Endothelial cell of umbilical vein (primary cell): ENCODE results near the gene ATG10. TPM values are rescaled to one million over a fixed set of nuclear protein-coding genes. Genes with fewer than 3 reads are reported as not detected.
"Not testable (repeated sequence)": the region's sequence is repeated elsewhere in the genome, so short reads cannot be mapped to it uniquely, and the experiment has no call there.

Experiments
- BruUV-seq: library from RNA; stranded (reverse); fragments of 400-500 nt; replicated peaks from 2 replicates; lab custom pipeline; 2021; lab: Mats Ljungman, UMichigan
- CTCF ChIA-PET: fragments of 300-600, 350-600 bp; sonication (Branson Sonifier 250); formaldehyde crosslinking; loops from one replicate; lab custom pipeline; 2021; ENCODE audit warnings: antibody characterized with exemption, inconsistent platforms; lab: Charles Lee
- POLR2A ChIA-PET: fragments of 300-600, 350-600 bp; sonication (Branson Sonifier 250); formaldehyde crosslinking; loops from one replicate; lab custom pipeline; 2021; ENCODE audit warnings: antibody characterized with exemption, inconsistent platforms; lab: Charles Lee
- DNase-seq: peaks from one replicate; pipeline ENCODE4 v3.0.0-alpha.2; 2011; ENCODE audit warnings: low read depth, low spot score
- FAIRE-seq: peaks from 2 replicates; lab custom pipeline; 2011; peaks lifted over from hg19 to GRCh38; lab: Jason Lieb, UNC
- H2AFZ ChIP-seq: 2 replicates; pipeline ENCODE4 v1.6.0; 2012; ENCODE audit warnings: low read depth, low read length, control low read depth, inconsistent platforms
- H3K27ac ChIP-seq: 2 replicates; pipeline ENCODE4 v1.5.1; 2011; ENCODE audit warnings: low read depth, mild to moderate bottlenecking, control low read depth, low read length, moderate library complexity; ENCODE audit not compliant: insufficient read depth
- H3K27me3 ChIP-seq, 2 experiments: 2 replicates each; pipeline versions ENCODE4 v1.6.0 to v1.6.1; 2011; ENCODE audit warnings: low read length in 2 of 2, mixed read lengths in 1 of 2; ENCODE audit not compliant: control insufficient read depth in 2 of 2, insufficient read depth in 2 of 2
- H3K36me3 ChIP-seq, 2 experiments: 2 replicates in 1 of 2; 3 replicates in 1 of 2; pipeline ENCODE4 v1.5.1; 2011; ENCODE audit warnings: low read length in 2 of 2, mild to moderate bottlenecking in 1 of 2, moderate library complexity in 1 of 2; ENCODE audit not compliant: control insufficient read depth in 2 of 2, insufficient read depth in 2 of 2; ENCODE audit errors: extremely low read depth in 1 of 2
- H3K4me1 ChIP-seq: 3 replicates; pipeline ENCODE4 v1.5.1; 2011; ENCODE audit warnings: mild to moderate bottlenecking, low read length; ENCODE audit not compliant: control insufficient read depth, insufficient read depth; ENCODE audit errors: extremely low read depth
- H3K4me2 ChIP-seq: 2 replicates; pipeline ENCODE4 v1.6.1; 2011; ENCODE audit warnings: low read length, control low read depth, mixed read lengths; ENCODE audit not compliant: insufficient read depth
- H3K4me3 ChIP-seq, 3 experiments: fragments of 200-600 bp in 1 of 3; sonication (generic), shearing (Covaris generic) in 1 of 3; replicated peaks in 1 of 3; 2 replicates each; pipeline ENCODE4 v1.5.1; 2011 to 2016; ENCODE audit warnings: control low read depth in 3 of 3, low read length in 3 of 3, mild to moderate bottlenecking in 2 of 3, inconsistent platforms in 1 of 3, low read depth in 1 of 3, moderate library complexity in 1 of 3; ENCODE audit not compliant: insufficient read depth in 1 of 3
- H3K79me2 ChIP-seq: 2 replicates; pipeline ENCODE4 v1.6.0; 2012; ENCODE audit warnings: low read length, inconsistent platforms; ENCODE audit not compliant: control insufficient read depth, insufficient read depth
- H3K9ac ChIP-seq: replicated peaks from 2 replicates; pipeline ENCODE3; 2011; ENCODE audit warnings: low read length, control low read depth; ENCODE audit not compliant: insufficient read depth; ENCODE audit errors: extremely low read depth
- H3K9me1 ChIP-seq: replicated peaks from 3 replicates; pipeline ENCODE4 v1.6.0; 2011; ENCODE audit warnings: mild to moderate bottlenecking, low read length; ENCODE audit not compliant: control insufficient read depth, insufficient read depth; ENCODE audit errors: extremely low read depth
- H3K9me3 ChIP-seq: replicated peaks from 2 replicates; pipeline ENCODE4 v1.5.1; 2012; ENCODE audit warnings: low read length, inconsistent platforms; ENCODE audit not compliant: control insufficient read depth, insufficient read depth
- H4K20me1 ChIP-seq: replicated peaks from 2 replicates; pipeline ENCODE3; 2011; ENCODE audit warnings: mild to moderate bottlenecking, low read length; ENCODE audit not compliant: control insufficient read depth, insufficient read depth; ENCODE audit errors: extremely low read depth
- EZH2 ChIP-seq: IDR thresholded peaks from 2 replicates; pipeline ENCODE4 v1.6.1; 2012; ENCODE audit warnings: borderline replicate concordance, low read depth, mild to moderate bottlenecking, moderate library complexity, low read length, inconsistent platforms; ENCODE audit not compliant: severe bottlenecking
- FOS ChIP-seq: IDR thresholded peaks from 2 replicates; pipeline ENCODE4 v1.6.1; 2011; ENCODE audit warnings: mild to moderate bottlenecking, low read length, moderate library complexity, borderline replicate concordance; ENCODE audit not compliant: insufficient read depth
- GATA2 ChIP-seq: IDR thresholded peaks from 2 replicates; pipeline ENCODE4 v1.7.0; 2011; ENCODE audit warnings: low read depth, mild to moderate bottlenecking, moderate library complexity, mixed read lengths, low read length; ENCODE audit not compliant: insufficient read length, insufficient read depth
- JUN ChIP-seq: IDR thresholded peaks from 2 replicates; pipeline ENCODE4 v1.6.1; 2011; ENCODE audit warnings: borderline replicate concordance, low read depth; ENCODE audit not compliant: insufficient read length, insufficient read depth
- MYC ChIP-seq: IDR thresholded peaks from one replicate; pipeline ENCODE4 v1.6.1; 2011; ENCODE audit warnings: mild to moderate bottlenecking, low read depth, low read length
- POLR2A ChIP-seq: IDR thresholded peaks from 2 replicates; pipeline ENCODE4 v1.6.1; 2012; ENCODE audit warnings: low read depth, mild to moderate bottlenecking, control low read depth, low read length
- POLR2AphosphoS5 ChIP-seq: IDR thresholded peaks from 2 replicates; pipeline ENCODE4 v1.6.1; 2012; ENCODE audit warnings: low read depth, mild to moderate bottlenecking, control low read depth, low read length, moderate library complexity; ENCODE audit not compliant: insufficient read depth
- dilution Hi-C: fragments of 300-500 bp; cut with MboI; formaldehyde crosslinking; loops from one replicate; pipeline ENCODE4 v1.15.0; 2019; ENCODE audit warnings: low sequenced_read_pairs; ENCODE audit not compliant: extremely low pct_ligation_motif_present
- intact Hi-C: fragments of 100-400 bp; cut with micrococcal nuclease; formaldehyde crosslinking; loops from one replicate; pipeline ENCODE4 v1.10.0; 2022
- polyA plus RNA-seq, 4 experiments: library from polyadenylated mRNA; depleted of rRNA in 3 of 4; stranded (reverse) in 3 of 4; unstranded in 1 of 4; fragments of >200 nt; gene quantifications; 2 replicates each; pipeline versions ENCODE4 v1.2.1 to v1.2.3, GENCODE V29; 2011 to 2012; ENCODE audit warnings: missing spikeins in 1 of 4
- total RNA-seq: library from RNA; stranded (reverse); gene quantifications from 2 replicates; pipeline ENCODE4 v1.2.3, GENCODE V29; 2021
- TF ChIP-seq, protein P1 (sequence below), 2 donors: IDR thresholded peaks; 1 replicate in 1 of 2; 2 replicates in 1 of 2; pipeline ENCODE4 v1.5.1; 2011; ENCODE audit warnings: low read length in 2 of 2, mild to moderate bottlenecking in 2 of 2, moderate library complexity in 2 of 2, control low read depth in 1 of 2, inconsistent platforms in 1 of 2, low read depth in 1 of 2; ENCODE audit not compliant: insufficient read depth in 1 of 2; ENCODE audit errors: extremely low read depth in 1 of 2
- TF ChIP-seq, protein P2 (sequence below): IDR thresholded peaks from 2 replicates; pipeline ENCODE4 v1.6.1; 2011; ENCODE audit not compliant: insufficient read depth, insufficient read length

Gene ATG10
- total and polyA plus RNA-seq, 2 donors (not counting 3 experiments of a cell fraction or from before 2014, with no cell fraction given): 1.6 to 3.9 TPM

DNA sequence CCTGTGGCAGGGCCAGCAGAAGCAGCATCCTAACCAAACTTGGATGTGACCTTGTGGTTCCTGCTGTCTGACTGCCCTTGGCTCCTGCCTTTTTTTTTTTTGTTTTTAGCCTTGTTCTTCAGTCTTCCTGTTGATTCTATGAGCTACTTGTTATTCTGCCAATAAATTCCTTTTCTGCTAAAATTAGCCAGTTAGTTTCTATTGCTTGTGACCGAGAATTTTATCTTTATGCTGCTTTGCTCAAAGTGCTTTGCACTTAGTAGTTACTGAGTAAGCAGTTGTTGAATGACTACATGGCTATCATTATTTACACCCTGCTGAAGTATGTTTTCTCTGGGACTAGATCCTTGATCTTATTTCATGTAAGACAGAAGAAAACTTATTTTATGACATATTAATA is 20.8 kb upstream of the ATG10 start:
- TF ChIP-seq MYC (no peak), EZH2 (no peak), POLR2AphosphoS5 (no peak), FOS (no peak), GATA2 (no peak), JUN (no peak), POLR2A (no peak)
- TF ChIP-seq, protein P1, sequence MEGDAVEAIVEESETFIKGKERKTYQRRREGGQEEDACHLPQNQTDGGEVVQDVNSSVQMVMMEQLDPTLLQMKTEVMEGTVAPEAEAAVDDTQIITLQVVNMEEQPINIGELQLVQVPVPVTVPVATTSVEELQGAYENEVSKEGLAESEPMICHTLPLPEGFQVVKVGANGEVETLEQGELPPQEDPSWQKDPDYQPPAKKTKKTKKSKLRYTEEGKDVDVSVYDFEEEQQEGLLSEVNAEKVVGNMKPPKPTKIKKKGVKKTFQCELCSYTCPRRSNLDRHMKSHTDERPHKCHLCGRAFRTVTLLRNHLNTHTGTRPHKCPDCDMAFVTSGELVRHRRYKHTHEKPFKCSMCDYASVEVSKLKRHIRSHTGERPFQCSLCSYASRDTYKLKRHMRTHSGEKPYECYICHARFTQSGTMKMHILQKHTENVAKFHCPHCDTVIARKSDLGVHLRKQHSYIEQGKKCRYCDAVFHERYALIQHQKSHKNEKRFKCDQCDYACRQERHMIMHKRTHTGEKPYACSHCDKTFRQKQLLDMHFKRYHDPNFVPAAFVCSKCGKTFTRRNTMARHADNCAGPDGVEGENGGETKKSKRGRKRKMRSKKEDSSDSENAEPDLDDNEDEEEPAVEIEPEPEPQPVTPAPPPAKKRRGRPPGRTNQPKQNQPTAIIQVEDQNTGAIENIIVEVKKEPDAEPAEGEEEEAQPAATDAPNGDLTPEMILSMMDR (IDR thresholded peaks at IDR 0.05; ENCODE audit: extremely low read depth in 1 of 2, insufficient read depth in 1 of 2, low read depth in 1 of 2, low read length in 2 of 2): no peak
- TF ChIP-seq, protein P2, sequence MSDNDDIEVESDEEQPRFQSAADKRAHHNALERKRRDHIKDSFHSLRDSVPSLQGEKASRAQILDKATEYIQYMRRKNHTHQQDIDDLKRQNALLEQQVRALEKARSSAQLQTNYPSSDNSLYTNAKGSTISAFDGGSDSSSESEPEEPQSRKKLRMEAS: no peak
- FAIRE-seq: no peak
- DNase-seq: no peak
- H3K4me3 ChIP-seq: no peak overlapping the region
- intact Hi-C loops: no loop called here
- H3K9me3 ChIP-seq: no peaks in the 10 kb centered on the region
- no peak overlapping the region for H3K27ac ChIP-seq
- H4K20me1 ChIP-seq: no peaks in the 10 kb centered on the region
- ChIA-PET CTCF (interaction anchor here (0.6 to 1.6 kb wide), 2 partner anchors 13 to 215 kb away, joined by 3 read pairs; no protein-coding TSS in a partner anchor), POLR2A (no interaction called here)
- no peaks in the 10 kb centered on the region for H3K79me2 ChIP-seq
- no peaks in the 10 kb centered on the region for H3K4me1 ChIP-seq
- no TSS peak for BruUV-seq
- H3K9me1 ChIP-seq: no peaks in the 10 kb centered on the region
- no peak overlapping the region for H3K4me2 ChIP-seq
- no peaks in the 10 kb centered on the region for H3K36me3 ChIP-seq
- H2AFZ ChIP-seq: no peak overlapping the region
- peaks cover 0 to 4% of the 10 kb centered on the region in 2 experiments for H3K27me3 ChIP-seq
- no peak overlapping the region for H3K9ac ChIP-seq
- dilution Hi-C loops: no loop called here

DNA sequence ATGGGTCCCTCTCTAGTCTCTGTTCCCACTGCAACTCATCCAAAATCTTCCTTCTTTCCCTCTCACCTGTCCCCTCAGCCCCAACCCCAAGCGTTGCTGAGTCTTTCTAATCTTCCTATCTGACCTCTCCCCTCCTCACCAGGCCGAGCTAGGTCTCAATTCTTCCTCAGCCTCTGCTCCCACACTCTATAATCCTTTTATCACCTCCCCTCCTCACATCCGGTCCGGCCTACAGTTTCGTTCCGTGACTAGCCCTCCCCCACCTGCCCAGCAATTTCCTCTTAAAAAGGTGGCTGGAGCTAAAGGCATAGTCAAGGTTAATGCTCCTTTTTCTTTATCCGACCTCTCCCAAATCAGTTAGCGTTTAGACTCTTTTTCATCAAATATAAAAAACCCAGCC is 17.0 kb upstream of the ATG10 start:
- intact Hi-C loops, H3K9me3 ChIP-seq, H3K36me3 ChIP-seq, H3K27ac ChIP-seq, FAIRE-seq, POLR2A ChIA-PET, DNase-seq, H3K4me1 ChIP-seq, H3K9ac ChIP-seq, dilution Hi-C loops, H2AFZ ChIP-seq, H3K79me2 ChIP-seq, H3K27me3 ChIP-seq, H3K9me1 ChIP-seq, CTCF ChIA-PET, BruUV-seq, H3K4me3 ChIP-seq, H3K4me2 ChIP-seq, H4K20me1 ChIP-seq: not testable (repeated sequence)

DNA sequence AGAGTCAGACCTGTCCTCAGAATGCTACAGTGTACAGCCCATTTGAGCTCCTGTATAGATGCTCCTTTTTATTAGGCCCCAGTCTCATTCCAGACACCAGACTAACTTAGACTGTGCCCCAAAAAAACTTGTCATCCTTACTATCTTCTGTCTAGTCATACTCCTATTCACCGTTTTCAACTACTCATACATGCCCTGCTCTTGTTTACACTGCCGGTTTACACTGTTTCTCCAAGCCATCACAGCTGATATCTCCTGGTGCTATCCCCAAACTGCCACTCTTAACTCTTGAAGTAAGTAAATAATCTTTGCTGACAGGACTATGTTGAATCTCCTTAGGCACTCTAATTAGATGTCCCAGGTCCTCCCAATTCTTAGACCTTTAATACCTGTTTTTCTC is 13.7 kb upstream of the ATG10 start:
- H3K9ac ChIP-seq, H3K9me1 ChIP-seq, dilution Hi-C loops, intact Hi-C loops, H3K27ac ChIP-seq, H3K4me2 ChIP-seq, BruUV-seq, DNase-seq, H3K4me1 ChIP-seq, H3K36me3 ChIP-seq, H3K27me3 ChIP-seq, H3K79me2 ChIP-seq, H3K4me3 ChIP-seq, H2AFZ ChIP-seq, H3K9me3 ChIP-seq, FAIRE-seq, CTCF ChIA-PET, POLR2A ChIA-PET, H4K20me1 ChIP-seq: not testable (repeated sequence)
